Upper lobe of left lung (tissue), 4 donors: ENCODE measurements around the gene APC2.

Experiments
- EP300 ChIP-seq, 4 donors: sonication (generic); formaldehyde crosslinking; IDR thresholded peaks; one replicate each; pipeline ENCODE4 v1.5.1; 2017; ENCODE audit warnings: antibody characterized with exemption in 4 of 4, control low read depth in 2 of 4
- POLR2A ChIP-seq, 4 donors: fragments of 450-650 bp; IDR thresholded peaks; one replicate each; pipeline ENCODE4 v1.5.1; 2016 to 2017; ENCODE audit warnings: antibody characterized with exemption in 4 of 4, mild to moderate bottlenecking in 2 of 4
- POLR2AphosphoS5 ChIP-seq, 2 donors: sonication (generic); formaldehyde crosslinking; IDR thresholded peaks; one replicate each; pipeline ENCODE4 v1.5.1; 2017; ENCODE audit warnings: antibody characterized with exemption in 2 of 2
- TF ChIP-seq, protein P1 (sequence below), 6 experiments: fragments of 450-650 bp in 4 of 6; fragments of 200-600 bp in 2 of 6; sonication (generic) in 2 of 6; IDR thresholded peaks; one replicate each; pipeline ENCODE4 v1.5.1; 2016 to 2019; ENCODE audit warnings: antibody characterized with exemption in 6 of 6

GRCh38 chr19:1481893-1482360 lies 32.0 kb downstream of the APC2 start:
- TF ChIP-seq, protein P1, sequence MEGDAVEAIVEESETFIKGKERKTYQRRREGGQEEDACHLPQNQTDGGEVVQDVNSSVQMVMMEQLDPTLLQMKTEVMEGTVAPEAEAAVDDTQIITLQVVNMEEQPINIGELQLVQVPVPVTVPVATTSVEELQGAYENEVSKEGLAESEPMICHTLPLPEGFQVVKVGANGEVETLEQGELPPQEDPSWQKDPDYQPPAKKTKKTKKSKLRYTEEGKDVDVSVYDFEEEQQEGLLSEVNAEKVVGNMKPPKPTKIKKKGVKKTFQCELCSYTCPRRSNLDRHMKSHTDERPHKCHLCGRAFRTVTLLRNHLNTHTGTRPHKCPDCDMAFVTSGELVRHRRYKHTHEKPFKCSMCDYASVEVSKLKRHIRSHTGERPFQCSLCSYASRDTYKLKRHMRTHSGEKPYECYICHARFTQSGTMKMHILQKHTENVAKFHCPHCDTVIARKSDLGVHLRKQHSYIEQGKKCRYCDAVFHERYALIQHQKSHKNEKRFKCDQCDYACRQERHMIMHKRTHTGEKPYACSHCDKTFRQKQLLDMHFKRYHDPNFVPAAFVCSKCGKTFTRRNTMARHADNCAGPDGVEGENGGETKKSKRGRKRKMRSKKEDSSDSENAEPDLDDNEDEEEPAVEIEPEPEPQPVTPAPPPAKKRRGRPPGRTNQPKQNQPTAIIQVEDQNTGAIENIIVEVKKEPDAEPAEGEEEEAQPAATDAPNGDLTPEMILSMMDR (IDR thresholded peaks at IDR 0.05): no peak
- TF ChIP-seq POLR2AphosphoS5 (IDR thresholded peaks at IDR 0.05) (no peak), POLR2A (IDR thresholded peaks at IDR 0.05) (no peak), EP300 (IDR thresholded peaks at IDR 0.05) (no peak)
